K562 (cell line): ENCODE measurements around the gene KCNN3. TPM values are rescaled to one million over a fixed set of nuclear protein-coding genes. Genes with fewer than 3 reads are reported as not detected.

ENCODE experiments used
- ATAC-seq: fragments of 200-7000 bp; cut with Tn5 transposase; 3 replicates; pipeline ENCODE4 v1.9.1; 2020; ENCODE audit warnings: moderate library complexity
- BruUV-seq: library from RNA; stranded (reverse); fragments of 400-500 nt; replicated peaks from 2 replicates; lab custom pipeline; 2021; lab: Mats Ljungman, UMichigan
- CTCF ChIA-PET: fragments of 300-600 bp; formaldehyde crosslinking; extraction: SDS; loops from one replicate; lab custom pipeline; 2021; ENCODE audit warnings: low intra/inter-chr PET ratio; lab: Yijun Ruan, JAX
- POLR2A ChIA-PET: fragments of 300-600, 350-650 bp; sonication (Branson Sonifier 250); formaldehyde crosslinking; extraction: SDS; loops from one replicate; lab custom pipeline; 2021; ENCODE audit warnings: antibody characterized with exemption, inconsistent platforms; lab: Yijun Ruan, JAX
- DNase-seq, 4 experiments: peaks; one replicate each; pipeline versions ENCODE4 v3.0.0 to v3.0.0-alpha.2; 2011 to 2018; ENCODE audit warnings: low spot score in 3 of 4, mixed read lengths in 3 of 4; ENCODE audit errors: extremely low read depth in 1 of 4
- FAIRE-seq: peaks from 2 replicates; lab custom pipeline; 2011; peaks lifted over from hg19 to GRCh38; lab: Jason Lieb, UNC
- H2AFZ ChIP-seq: 2 replicates; pipeline ENCODE4 v1.6.0; 2011; ENCODE audit warnings: low read depth, low read length, control low read depth, inconsistent platforms
- H3K27ac ChIP-seq: fragments of 200-600 bp; 3 replicates; pipeline ENCODE4 v1.8.0; 2011; ENCODE audit warnings: low read depth, mild to moderate bottlenecking, control low read depth, inconsistent platforms, low read length, moderate library complexity, mixed read lengths; ENCODE audit errors: extremely low read depth
- H3K27me3 ChIP-seq, 2 experiments: fragments of 300-600 bp in 1 of 2; 2 replicates in 1 of 2; 3 replicates in 1 of 2; pipeline versions ENCODE4 v1.6.0 to v1.8.0; 2011; ENCODE audit warnings: inconsistent platforms in 2 of 2, low read length in 2 of 2, mild to moderate bottlenecking in 1 of 2, mixed read lengths in 1 of 2, moderate library complexity in 1 of 2; ENCODE audit not compliant: control insufficient read depth in 2 of 2, insufficient read depth in 2 of 2
- H3K36me3 ChIP-seq: fragments of 300-600 bp; 3 replicates; pipeline ENCODE4 v1.8.0; 2011; ENCODE audit warnings: mild to moderate bottlenecking, low read length, inconsistent platforms; ENCODE audit not compliant: control insufficient read depth, insufficient read depth
- H3K4me1 ChIP-seq, 2 experiments: fragments of 200-600 bp in 1 of 2; replicated peaks in 1 of 2; 2 replicates in 1 of 2; 3 replicates in 1 of 2; pipeline versions ENCODE4 v1.5.1 to v1.8.0; 2011; ENCODE audit warnings: inconsistent platforms in 2 of 2, low read length in 2 of 2, mild to moderate bottlenecking in 1 of 2, mixed read lengths in 1 of 2, moderate library complexity in 1 of 2; ENCODE audit not compliant: control insufficient read depth in 2 of 2, insufficient read depth in 2 of 2
- H3K4me2 ChIP-seq: 2 replicates; pipeline ENCODE4 v1.6.1; 2011; ENCODE audit warnings: low read length, control low read depth, inconsistent platforms, mixed read lengths; ENCODE audit not compliant: insufficient read depth
- H3K4me3 ChIP-seq: fragments of 200-600 bp; sonication (generic), shearing (Covaris generic); 2 replicates; pipeline ENCODE4 v1.5.1; 2016; ENCODE audit warnings: control low read depth, inconsistent platforms
- H3K79me2 ChIP-seq: fragments of 200-600 bp; 3 replicates; pipeline ENCODE4 v1.8.0; 2011; ENCODE audit warnings: low read length, inconsistent platforms; ENCODE audit not compliant: control insufficient read depth, insufficient read depth
- H3K9ac ChIP-seq, 2 experiments: 2 replicates each; pipeline versions ENCODE4 v1.6.0 to v1.6.1; 2011; ENCODE audit warnings: low read depth in 2 of 2, low read length in 2 of 2, control low read depth in 1 of 2, inconsistent platforms in 1 of 2, mild to moderate bottlenecking in 1 of 2, mixed read lengths in 1 of 2; ENCODE audit not compliant: insufficient read depth in 1 of 2
- H3K9me1 ChIP-seq: one replicate; pipeline ENCODE4 v1.6.0; 2011; ENCODE audit warnings: inconsistent platforms, mild to moderate bottlenecking, low read length, moderate library complexity; ENCODE audit not compliant: control insufficient read depth, insufficient read depth
- H3K9me3 ChIP-seq: replicated peaks from 2 replicates; pipeline ENCODE4 v1.5.1; 2011; ENCODE audit warnings: low read depth, low read length, inconsistent platforms; ENCODE audit not compliant: control insufficient read depth, insufficient read depth
- H4K20me1 ChIP-seq: replicated peaks from 2 replicates; pipeline ENCODE4 v1.6.1; 2011; ENCODE audit warnings: low read length, inconsistent platforms, mixed read lengths; ENCODE audit not compliant: control insufficient read depth, insufficient read depth
- FOXA1 ChIP-seq: fragments of 450-650 bp; IDR thresholded peaks from 2 replicates; pipeline ENCODE4 v1.6.1; 2016; ENCODE audit warnings: mild to moderate bottlenecking, borderline replicate concordance
- FUS ChIP-seq: fragments of 200-400 bp; formaldehyde crosslinking; optimal IDR thresholded peaks from 2 replicates; pipeline ENCODE3; 2017; ENCODE audit warnings: low read depth, low read length
- GABPA ChIP-seq: fragments of 200-800 bp; sonication (Bioruptor generic); conservative IDR thresholded peaks from 2 replicates; pipeline ENCODE4 v1.6.1; 2016; ENCODE audit warnings: low read depth, missing genetic modification characterization, missing compliant biosample characterization
- HOMEZ ChIP-seq: fragments of 250-450 bp; sonication (Bioruptor Pico); IDR thresholded peaks from 2 replicates; pipeline ENCODE4 v1.4.0; 2020; ENCODE audit warnings: mild to moderate bottlenecking, moderate library complexity
- MBD1 ChIP-seq: fragments of 250-450 bp; sonication (Bioruptor Pico); IDR thresholded peaks from 2 replicates; pipeline ENCODE4 v1.8.0; 2022; ENCODE audit warnings: inconsistent platforms
- MCM3 ChIP-seq: fragments of 450-650 bp; IDR thresholded peaks from 2 replicates; pipeline ENCODE4 v1.6.1; 2016
- SMAD3 ChIP-seq: fragments of 450-650 bp; formaldehyde crosslinking; conservative IDR thresholded peaks from 2 replicates; pipeline ENCODE4 v1.4.0; 2020; ENCODE audit warnings: mild to moderate bottlenecking
- TAF15 ChIP-seq: fragments of 200-400 bp; formaldehyde crosslinking; IDR thresholded peaks from 2 replicates; pipeline ENCODE4 v1.6.1; 2017; ENCODE audit warnings: mild to moderate bottlenecking, low read depth, low read length, moderate library complexity
- THRA ChIP-seq: fragments of 450-650 bp; IDR thresholded peaks from 2 replicates; pipeline ENCODE4 v1.6.1; 2017; ENCODE audit warnings: mild to moderate bottlenecking, moderate library complexity
- ZNF707 ChIP-seq: fragments of 250-450 bp; sonication (Bioruptor Pico); conservative IDR thresholded peaks from 2 replicates; pipeline ENCODE4 v1.8.0; 2022; ENCODE audit warnings: inconsistent platforms, mild to moderate bottlenecking, moderate library complexity
- WGBS: fragments of 100-300 bp; shearing (Covaris generic); methylation state at CpG from one replicate; pipeline ENCODE4 v1.1.6; 2016; ENCODE audit warnings: low coverage, mixed read lengths; ENCODE audit not compliant: insufficient coverage; ENCODE audit errors: missing lambda C conversion rate; 5-methylcytosine and 5-hydroxymethylcytosine counted together
- in situ Hi-C: fragments of 300-500 bp; cut with MboI; formaldehyde crosslinking; loops from 4 replicates; pipeline ENCODE4 v1.15.0; 2018; ENCODE audit warnings: inconsistent platforms, mixed read lengths
- intact Hi-C: fragments of 100-400 bp; cut with micrococcal nuclease; formaldehyde crosslinking; loops from 2 replicates; pipeline ENCODE4 v1.14.2; 2022
- polyA plus RNA-seq, 8 experiments: library from polyadenylated mRNA; depleted of rRNA in 4 of 8; stranded (reverse) in 5 of 8; unstranded in 3 of 8; fragments of >200 nt; fragmentation: Nextera tagmentation in 2 of 8; fragmentation: Illumina TruSeq in 1 of 8; extraction: Ambion mirVana in 2 of 8; extraction: Trizol in 1 of 8; gene quantifications; 2 replicates each; pipeline versions ENCODE4 v1.2.1 to v1.2.3, GENCODE V29; 2011 to 2014; ENCODE audit warnings: inconsistent platforms in 1 of 8, missing spikeins in 1 of 8
- total RNA-seq, 7 experiments: library from RNA; depleted of rRNA in 6 of 7; stranded (reverse); fragments of >200 nt in 6 of 7; fragmentation: Illumina TruSeq in 2 of 7; extraction: Trizol in 2 of 7; gene quantifications; 2 replicates each; pipeline versions ENCODE4 v1.2.1 to v1.2.3, GENCODE V29; 2011 to 2021; ENCODE audit warnings: low replicate concordance in 1 of 7
- TF ChIP-seq, protein P1 (sequence below), 3 experiments: fragments of 200-800 bp in 1 of 3; fragments of 250-450 bp in 1 of 3; fragments of 450-650 bp in 1 of 3; sonication (Bioruptor Pico) in 1 of 3; sonication (Bioruptor generic) in 1 of 3; formaldehyde crosslinking in 1 of 3; IDR thresholded peaks; 2 replicates each; pipeline versions ENCODE4 v1.6.1 to v1.8.0; 2016 to 2022; ENCODE audit warnings: mild to moderate bottlenecking in 2 of 3, missing genetic modification characterization in 2 of 3, missing compliant biosample characterization in 1 of 3, moderate library complexity in 1 of 3
- TF ChIP-seq, protein P2 (sequence below), 2 experiments: IDR thresholded peaks; 2 replicates each; pipeline ENCODE4 v1.6.1; 2011; ENCODE audit warnings: borderline replicate concordance in 1 of 2, control low read depth in 1 of 2, low read depth in 1 of 2, low read length in 1 of 2, mild to moderate bottlenecking in 1 of 2, mixed read lengths in 1 of 2, moderate library complexity in 1 of 2; ENCODE audit not compliant: insufficient read depth in 1 of 2, insufficient read length in 1 of 2, poor library complexity in 1 of 2, severe bottlenecking in 1 of 2; ENCODE audit errors: extremely low read depth in 1 of 2

KCNN3 gene
- total and polyA plus RNA-seq, 9 of the 15 experiments (the other 6 are each of a cell fraction or from before 2014, with no cell fraction given) = 0.02 to 0.03 TPM; not detected in 7

DNA sequence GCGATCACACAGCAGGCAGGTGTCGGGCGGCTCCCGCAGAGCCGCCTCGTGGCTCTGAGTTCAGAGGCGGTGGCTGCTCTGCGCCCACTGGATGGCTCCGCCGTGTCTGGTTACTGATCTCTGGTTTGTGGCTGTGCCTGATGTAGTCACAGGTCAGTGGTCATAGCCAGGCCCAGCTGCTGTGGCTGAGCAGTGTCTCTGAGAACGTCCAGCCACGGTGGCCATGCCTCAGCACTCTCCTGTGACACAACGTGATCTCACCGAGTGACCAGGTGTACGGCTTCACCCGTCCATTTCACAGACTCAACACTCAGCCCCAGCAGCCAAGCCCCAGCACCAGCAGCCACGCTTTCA is 61.2 kb downstream of the KCNN3 start:
- CTCF ChIA-PET = no interaction called here
- ATAC-seq = peak; percentile 70
- H3K4me1 ChIP-seq = peaks cover 0 to 12% of the 10 kb centered on the region in 2 experiments; a peak in 1 of 5 replicates
- FAIRE-seq = no peak
- H3K27me3 ChIP-seq = peaks cover 89 to 90% of the 10 kb centered on the region in 2 experiments
- H3K36me3 ChIP-seq = no peaks in the 10 kb centered on the region
- intact Hi-C loops (no loop called here), in situ Hi-C loops (no loop called here)
- H3K9ac ChIP-seq = peak overlapping the region in 1 of 2 experiments; percentile 3; a peak in 2 of 4 replicates
- H3K9me3 ChIP-seq = no peaks in the 10 kb centered on the region
- peak in 1 of 4 experiments; percentile 23 for DNase-seq
- no peak overlapping the region for H3K27ac ChIP-seq
- no peak overlapping the region for H3K4me2 ChIP-seq
- H2AFZ ChIP-seq = no peak overlapping the region
- H3K4me3 ChIP-seq = no peak overlapping the region
- H3K9me1 ChIP-seq = no peaks in the 10 kb centered on the region
- H4K20me1 ChIP-seq = peaks cover 6% of the 10 kb centered on the region; the same call in 1 of the 2 replicates
- 1% methylated on average over 16 of the region's 17 CpGs for WGBS
- POLR2A ChIA-PET = interaction anchor here (0.5 to 1.5 kb wide), 2 partner anchors 15 to 40 kb away, joined by 3 to 5 read pairs; no protein-coding TSS in a partner anchor
- BruUV-seq = no TSS peak
- no peaks in the 10 kb centered on the region for H3K79me2 ChIP-seq
- TF ChIP-seq SMAD3 (CRISPR knock-in tag) (no peak), FOXA1 (no peak), MCM3 (no peak), GABPA (tag) (no peak), TAF15 (no peak), THRA (no peak), ZNF707 (CRISPR knock-in tag) (no peak), MBD1 (CRISPR knock-in tag) (no peak), HOMEZ (CRISPR knock-in tag) (no peak), FUS (no peak)
- TF ChIP-seq, protein P1, sequence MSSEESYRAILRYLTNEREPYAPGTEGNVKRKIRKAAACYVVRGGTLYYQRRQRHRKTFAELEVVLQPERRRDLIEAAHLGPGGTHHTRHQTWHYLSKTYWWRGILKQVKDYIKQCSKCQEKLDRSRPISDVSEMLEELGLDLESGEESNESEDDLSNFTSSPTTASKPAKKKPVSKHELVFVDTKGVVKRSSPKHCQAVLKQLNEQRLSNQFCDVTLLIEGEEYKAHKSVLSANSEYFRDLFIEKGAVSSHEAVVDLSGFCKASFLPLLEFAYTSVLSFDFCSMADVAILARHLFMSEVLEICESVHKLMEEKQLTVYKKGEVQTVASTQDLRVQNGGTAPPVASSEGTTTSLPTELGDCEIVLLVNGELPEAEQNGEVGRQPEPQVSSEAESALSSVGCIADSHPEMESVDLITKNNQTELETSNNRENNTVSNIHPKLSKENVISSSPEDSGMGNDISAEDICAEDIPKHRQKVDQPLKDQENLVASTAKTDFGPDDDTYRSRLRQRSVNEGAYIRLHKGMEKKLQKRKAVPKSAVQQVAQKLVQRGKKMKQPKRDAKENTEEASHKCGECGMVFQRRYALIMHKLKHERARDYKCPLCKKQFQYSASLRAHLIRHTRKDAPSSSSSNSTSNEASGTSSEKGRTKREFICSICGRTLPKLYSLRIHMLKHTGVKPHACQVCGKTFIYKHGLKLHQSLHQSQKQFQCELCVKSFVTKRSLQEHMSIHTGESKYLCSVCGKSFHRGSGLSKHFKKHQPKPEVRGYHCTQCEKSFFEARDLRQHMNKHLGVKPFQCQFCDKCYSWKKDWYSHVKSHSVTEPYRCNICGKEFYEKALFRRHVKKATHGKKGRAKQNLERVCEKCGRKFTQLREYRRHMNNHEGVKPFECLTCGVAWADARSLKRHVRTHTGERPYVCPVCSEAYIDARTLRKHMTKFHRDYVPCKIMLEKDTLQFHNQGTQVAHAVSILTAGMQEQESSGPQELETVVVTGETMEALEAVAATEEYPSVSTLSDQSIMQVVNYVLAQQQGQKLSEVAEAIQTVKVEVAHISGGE (CRISPR knock-in tag; IDR thresholded peaks at IDR 0.05) = no peak
- TF ChIP-seq, protein P2, sequence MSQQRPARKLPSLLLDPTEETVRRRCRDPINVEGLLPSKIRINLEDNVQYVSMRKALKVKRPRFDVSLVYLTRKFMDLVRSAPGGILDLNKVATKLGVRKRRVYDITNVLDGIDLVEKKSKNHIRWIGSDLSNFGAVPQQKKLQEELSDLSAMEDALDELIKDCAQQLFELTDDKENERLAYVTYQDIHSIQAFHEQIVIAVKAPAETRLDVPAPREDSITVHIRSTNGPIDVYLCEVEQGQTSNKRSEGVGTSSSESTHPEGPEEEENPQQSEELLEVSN (IDR thresholded peaks at IDR 0.05; ENCODE audit: borderline replicate concordance in 1 of 2, extremely low read depth in 1 of 2, insufficient read depth in 1 of 2, insufficient read length in 1 of 2, low read depth in 1 of 2, low read length in 1 of 2, poor library complexity in 1 of 2, severe bottlenecking in 1 of 2) = peak in 1 of 2 experiments; percentile 12
